BLaER1 (cell line): ENCODE measurements around the gene NPHP4.

ENCODE experiments used
- H3K27ac ChIP-seq: shearing (Covaris generic); formaldehyde crosslinking; 2 replicates; pipeline ENCODE4 v1.8.1; 2022
- H3K27me3 ChIP-seq: shearing (Covaris generic); formaldehyde crosslinking; 2 replicates; pipeline ENCODE4 v1.8.1; 2022
- H3K36me3 ChIP-seq: shearing (Covaris generic); formaldehyde crosslinking; 2 replicates; pipeline ENCODE4 v1.8.1; 2022
- H3K4me1 ChIP-seq: shearing (Covaris generic); formaldehyde crosslinking; 2 replicates; pipeline ENCODE4 v1.8.1; 2022
- H3K4me2 ChIP-seq: shearing (Covaris generic); formaldehyde crosslinking; 2 replicates; pipeline ENCODE4 v1.8.1; 2022
- H3K4me3 ChIP-seq: shearing (Covaris generic); formaldehyde crosslinking; 2 replicates; pipeline ENCODE4 v1.8.1; 2022
- H3K9ac ChIP-seq: shearing (Covaris generic); formaldehyde crosslinking; 2 replicates; pipeline ENCODE4 v1.8.1; 2022
- H3K9me3 ChIP-seq: shearing (Covaris generic); formaldehyde crosslinking; 2 replicates; pipeline ENCODE4 v1.8.1; 2022
- H4K20me1 ChIP-seq: shearing (Covaris generic); formaldehyde crosslinking; 2 replicates; pipeline ENCODE4 v1.8.1; 2022
- Cebpa-rat ChIP-seq: shearing (Covaris generic); IDR thresholded peaks from 2 replicates; pipeline ENCODE4 v1.8.1; 2022

NPHP4 gene

DNA sequence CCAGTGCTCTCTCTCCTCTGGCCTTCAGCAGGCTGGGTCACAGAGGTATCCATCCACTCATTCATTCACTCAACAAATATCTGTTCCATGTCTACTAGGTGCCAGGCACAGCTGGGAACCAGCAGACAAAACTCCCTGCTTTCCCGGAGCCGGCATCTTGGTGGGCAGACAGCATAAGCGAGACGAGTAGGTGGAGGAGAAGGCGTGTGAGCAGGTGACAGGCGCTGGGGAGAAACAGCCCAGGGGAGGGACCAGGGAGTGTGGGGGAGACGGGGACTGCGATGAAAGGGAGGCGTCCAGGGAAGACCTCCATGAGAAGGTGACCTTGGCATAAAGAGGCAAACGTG lies 42.5 kb upstream of the NPHP4 start:
- no peak overlapping the region for H3K27ac ChIP-seq
- no peak overlapping the region for H3K4me3 ChIP-seq
- no peaks in the 10 kb centered on the region for H3K9me3 ChIP-seq
- H3K4me2 ChIP-seq = peak overlapping the region; percentile 59
- H3K9ac ChIP-seq = no peak overlapping the region
- H4K20me1 ChIP-seq = peaks cover 100% of the 10 kb centered on the region
- peaks cover 100% of the 10 kb centered on the region for H3K4me1 ChIP-seq
- TF ChIP-seq Cebpa-rat = no peak
- peaks cover 56% of the 10 kb centered on the region for H3K36me3 ChIP-seq
- no peaks in the 10 kb centered on the region for H3K27me3 ChIP-seq

DNA sequence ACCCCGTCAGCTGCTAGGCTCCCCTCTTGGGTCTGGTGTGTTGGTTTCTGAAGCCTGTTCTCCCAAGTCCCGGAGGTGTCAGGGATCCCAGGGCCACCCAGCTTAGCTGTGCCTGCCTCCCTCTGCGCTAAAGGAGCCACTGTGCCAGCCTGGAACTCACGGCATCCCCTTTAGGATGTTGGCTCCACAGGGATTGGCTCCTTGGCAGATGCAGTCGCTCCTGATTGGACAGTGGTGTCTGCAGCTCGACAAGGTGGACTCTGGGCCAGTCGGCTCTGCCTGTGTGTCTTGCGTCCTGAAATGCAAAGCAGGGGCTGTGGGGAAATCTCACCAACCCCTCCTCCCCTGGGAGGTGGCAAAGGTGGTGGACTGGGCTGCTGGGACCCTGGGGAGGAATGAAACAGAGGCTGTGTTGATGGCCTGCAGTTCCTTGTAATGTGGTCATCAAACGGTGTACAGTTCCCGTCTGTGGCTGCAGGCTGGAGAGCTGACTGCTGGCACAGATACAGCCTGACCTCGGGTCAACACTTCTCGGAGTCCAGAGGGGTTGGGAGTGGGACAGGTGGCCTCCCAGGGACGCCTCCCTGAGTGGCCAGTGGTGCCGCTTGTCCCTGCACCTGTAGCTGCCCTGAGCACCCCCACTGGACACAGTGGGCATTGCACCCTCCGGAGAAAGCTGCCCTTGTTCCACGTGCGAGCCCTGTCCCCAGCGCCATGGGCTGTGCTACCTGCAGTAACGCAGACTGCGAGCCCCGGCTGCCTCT lies 41.9 kb upstream of the NPHP4 start:
- Histone ChIP-seq H3K4me3 (no peak overlapping the region), H4K20me1 (peaks cover 100% of the 10 kb centered on the region), H3K4me2 (peak overlapping the region; percentile 59), H3K27ac (no peak overlapping the region), H3K4me1 (peaks cover 100% of the 10 kb centered on the region), H3K9me3 (no peaks in the 10 kb centered on the region), H3K36me3 (peaks cover 56% of the 10 kb centered on the region), H3K9ac (no peak overlapping the region), H3K27me3 (no peaks in the 10 kb centered on the region)
- no peak for TF ChIP-seq Cebpa-rat

GRCh38 chr1:6033124-6033523 lies 40.9 kb upstream of the NPHP4 start:
- H4K20me1 ChIP-seq = peaks cover 98% of the 10 kb centered on the region
- no peak overlapping the region for H3K27ac ChIP-seq
- H3K9ac ChIP-seq = no peak overlapping the region
- no peak overlapping the region for H3K4me3 ChIP-seq
- no peaks in the 10 kb centered on the region for H3K9me3 ChIP-seq
- peak overlapping the region; percentile 59 for H3K4me2 ChIP-seq
- no peak for TF ChIP-seq Cebpa-rat
- H3K4me1 ChIP-seq = peaks cover 100% of the 10 kb centered on the region
- H3K27me3 ChIP-seq = no peaks in the 10 kb centered on the region
- H3K36me3 ChIP-seq = peaks cover 50% of the 10 kb centered on the region

DNA sequence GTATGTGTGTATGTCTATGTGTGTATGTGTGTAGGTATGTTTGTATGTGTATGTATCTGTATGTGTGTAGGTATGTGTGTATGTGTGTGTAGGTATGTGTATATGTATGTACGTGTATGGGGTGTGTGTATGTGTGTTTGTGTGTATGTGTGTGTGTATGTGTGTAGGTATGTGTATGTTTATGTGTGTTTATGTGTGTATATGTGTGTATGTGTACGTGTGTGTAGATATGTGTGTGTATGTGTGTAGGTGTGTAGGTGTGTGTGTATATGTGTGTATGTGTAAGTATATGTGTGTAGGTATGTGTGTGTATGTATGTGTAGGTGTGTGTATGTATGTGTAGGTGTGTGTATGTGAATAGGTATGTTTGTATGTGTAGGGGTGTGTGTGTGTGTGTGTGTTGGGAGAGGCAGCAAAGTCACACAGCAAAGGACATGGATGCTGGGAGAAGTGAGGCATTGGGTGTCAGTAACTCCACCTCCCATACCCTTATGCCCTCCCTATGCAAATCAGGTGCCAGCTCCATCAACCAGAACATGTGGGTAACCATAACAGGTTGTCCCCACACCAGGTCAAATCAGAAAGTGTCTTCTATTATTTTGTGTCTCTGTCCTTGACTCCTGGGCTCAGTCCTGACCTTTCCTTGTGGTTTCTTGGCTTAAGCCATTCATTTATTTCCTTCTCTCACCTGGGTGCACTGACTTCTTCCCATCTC lies 38.5 kb upstream of the NPHP4 start:
- Histone ChIP-seq H4K20me1 (peaks cover 74% of the 10 kb centered on the region), H3K27me3 (no peaks in the 10 kb centered on the region), H3K4me2 (peak overlapping the region; percentile 99), H3K4me3 (no peak overlapping the region), H3K9me3 (no peaks in the 10 kb centered on the region), H3K36me3 (peaks cover 46% of the 10 kb centered on the region), H3K4me1 (peaks cover 98% of the 10 kb centered on the region), H3K9ac (no peak overlapping the region), H3K27ac (no peak overlapping the region)
- no peak for TF ChIP-seq Cebpa-rat

GRCh38 chr1:6030132-6030531 lies 37.9 kb upstream of the NPHP4 start:
- Histone ChIP-seq H3K27me3 (no peaks in the 10 kb centered on the region), H3K4me2 (peak overlapping the region; percentile 99), H3K9me3 (no peaks in the 10 kb centered on the region), H3K9ac (no peak overlapping the region), H3K36me3 (peaks cover 43% of the 10 kb centered on the region), H4K20me1 (peaks cover 68% of the 10 kb centered on the region), H3K27ac (peak overlapping the region; percentile 97), H3K4me3 (peak overlapping the region; percentile 73; the same call in 1 of the 2 replicates), H3K4me1 (peaks cover 98% of the 10 kb centered on the region)
- no peak for TF ChIP-seq Cebpa-rat

GRCh38 chr1:6029351-6029750 lies 37.1 kb upstream of the NPHP4 start:
- Histone ChIP-seq H3K9ac (peak overlapping the region; percentile 31; the same call in 1 of the 2 replicates), H4K20me1 (peaks cover 60% of the 10 kb centered on the region), H3K4me2 (peak overlapping the region; percentile 99), H3K9me3 (no peaks in the 10 kb centered on the region), H3K27me3 (no peaks in the 10 kb centered on the region), H3K4me3 (peak overlapping the region; percentile 73; the same call in 1 of the 2 replicates), H3K36me3 (peaks cover 35% of the 10 kb centered on the region), H3K27ac (peak overlapping the region; percentile 97), H3K4me1 (peaks cover 98% of the 10 kb centered on the region)
- TF ChIP-seq Cebpa-rat = no peak

DNA sequence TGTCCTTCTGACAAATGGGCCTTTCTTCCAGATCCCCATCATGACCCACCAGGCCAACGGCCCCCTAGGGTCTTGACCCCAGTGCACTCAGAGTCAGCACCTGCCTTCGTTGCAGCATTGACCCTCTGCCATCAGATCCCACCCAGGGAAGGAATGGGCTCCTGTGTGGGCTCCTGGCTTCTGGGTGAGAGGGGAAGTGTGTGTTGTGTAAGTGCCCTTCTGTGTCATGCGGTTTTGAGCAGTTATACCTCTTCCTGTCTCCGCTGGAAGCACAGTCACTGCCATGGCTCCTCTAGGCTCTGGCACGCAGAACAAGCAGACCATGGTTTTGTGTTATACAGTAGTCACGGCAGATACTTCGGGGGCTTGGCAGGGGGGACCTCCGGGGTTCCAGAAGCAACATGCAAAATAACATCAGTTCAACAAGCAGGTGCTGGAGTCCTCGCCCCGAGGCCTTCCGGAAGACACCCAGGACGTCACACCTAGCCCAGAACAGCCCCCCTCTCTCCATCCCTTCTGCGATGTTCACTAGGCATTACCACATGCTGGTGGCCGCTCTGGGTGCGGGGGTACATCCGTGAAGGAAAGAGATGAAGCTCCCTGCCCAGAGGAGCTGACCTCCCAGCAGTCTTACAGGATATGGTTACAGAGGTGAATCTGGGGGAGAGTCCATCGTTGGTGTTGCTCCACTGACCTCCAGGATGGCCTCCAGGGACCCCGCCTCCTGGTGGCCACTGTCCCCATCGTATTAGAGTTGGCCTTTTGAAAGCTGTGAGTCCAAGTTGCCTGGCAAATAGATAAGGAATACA lies 36.0 kb upstream of the NPHP4 start:
- Histone ChIP-seq H3K4me3 (peak overlapping the region; percentile 73), H3K9me3 (no peaks in the 10 kb centered on the region), H3K9ac (peak overlapping the region; percentile 87), H3K4me1 (peaks cover 94% of the 10 kb centered on the region), H3K27me3 (no peaks in the 10 kb centered on the region), H4K20me1 (peaks cover 49% of the 10 kb centered on the region), H3K4me2 (peak overlapping the region; percentile 99), H3K27ac (peak overlapping the region; percentile 97), H3K36me3 (peaks cover 27% of the 10 kb centered on the region)
- peak; percentile 90 for TF ChIP-seq Cebpa-rat

GRCh38 chr1:6027591-6027990 lies 35.4 kb upstream of the NPHP4 start:
- Histone ChIP-seq H3K4me2 (peak overlapping the region; percentile 99), H3K36me3 (peaks cover 27% of the 10 kb centered on the region), H3K4me1 (peaks cover 94% of the 10 kb centered on the region), H3K27ac (peak overlapping the region; percentile 97), H3K27me3 (no peaks in the 10 kb centered on the region), H3K9ac (peak overlapping the region; percentile 87), H4K20me1 (peaks cover 42% of the 10 kb centered on the region), H3K9me3 (no peaks in the 10 kb centered on the region), H3K4me3 (peak overlapping the region; percentile 73)
- no peak for TF ChIP-seq Cebpa-rat

GRCh38 chr1:6026095-6026809 lies 34.0 kb upstream of the NPHP4 start:
- peaks cover 8% of the 10 kb centered on the region; the same call in 1 of the 2 replicates for H3K9me3 ChIP-seq
- no peaks in the 10 kb centered on the region for H3K27me3 ChIP-seq
- H3K9ac ChIP-seq = peak overlapping the region; percentile 87
- H3K4me2 ChIP-seq = peak overlapping the region; percentile 99
- no peak for TF ChIP-seq Cebpa-rat
- H3K4me3 ChIP-seq = peak overlapping the region; percentile 73
- peaks cover 23% of the 10 kb centered on the region for H3K36me3 ChIP-seq
- H4K20me1 ChIP-seq = peaks cover 29% of the 10 kb centered on the region
- H3K27ac ChIP-seq = peak overlapping the region; percentile 97
- peaks cover 84% of the 10 kb centered on the region for H3K4me1 ChIP-seq
